GM19328 (cell line): ENCODE measurements around the gene PIGX.
"Not testable (repeated sequence)": the region's sequence is repeated elsewhere in the genome, so short reads cannot be mapped to it uniquely, and the experiment has no call there.

Experiments
- ATAC-seq: cut with Tn5 transposase; IDR thresholded peaks from one replicate; pipeline ENCODE4 v1.9.1; 2021; ENCODE audit warnings: mild to moderate bottlenecking, moderate library complexity; ENCODE audit not compliant: unreplicated experiment

The PIGX gene

GRCh38 chr3:196700801-196701200 is 11.4 kb upstream of the PIGX start:
- no peak for ATAC-seq

GRCh38 chr3:196706327-196706726 is 5.8 kb upstream of the PIGX start:
- ATAC-seq: no peak

GRCh38 chr3:196706731-196707130 is 5.4 kb upstream of the PIGX start:
- ATAC-seq: no peak

DNA sequence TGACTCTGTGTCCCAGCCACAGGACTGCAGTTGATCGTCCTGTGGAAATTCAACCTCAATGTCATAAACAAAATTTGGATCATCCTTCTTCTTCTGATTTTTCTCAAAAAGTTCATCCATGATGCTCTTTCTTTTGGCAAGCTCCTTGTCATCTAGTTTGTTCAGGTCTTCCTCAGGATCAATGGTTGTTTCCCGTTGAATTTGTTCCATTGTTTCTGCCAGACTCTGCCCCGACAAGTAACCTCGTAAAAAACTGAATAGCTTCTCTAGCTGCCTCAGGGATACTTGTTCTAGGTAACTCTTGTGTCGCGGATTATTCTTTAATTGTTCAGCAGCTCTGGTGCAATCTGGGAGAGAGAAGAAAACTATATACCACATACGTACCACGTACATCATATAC is 4.6 kb upstream of the PIGX start:
- ATAC-seq: no peak

DNA sequence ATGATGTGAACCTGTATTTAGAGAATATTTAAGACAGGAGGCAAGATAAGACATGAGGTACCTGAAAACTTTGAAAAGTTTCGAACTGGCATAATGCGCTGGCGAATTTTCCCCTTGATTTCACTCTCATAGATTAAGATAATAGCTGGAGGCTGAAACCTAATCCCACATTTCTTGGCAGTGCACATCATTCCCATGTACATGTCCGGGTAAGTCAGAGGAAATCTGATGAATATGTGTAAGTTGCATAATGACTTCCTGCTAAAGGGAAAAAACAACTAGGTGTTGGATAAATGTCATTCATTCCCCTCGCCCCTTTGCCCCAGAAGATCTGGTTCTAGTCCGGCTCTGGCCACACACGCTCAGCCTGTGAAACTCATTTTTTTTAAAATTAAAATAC is 3.7 kb upstream of the PIGX start:
- ATAC-seq: no peak

GRCh38 chr3:196712514-196713413 is 587 bp downstream of the PIGX start:
- peak; percentile 58 for ATAC-seq

GRCh38 chr3:196717162-196717561 is 5.0 kb downstream of the PIGX start:
- ATAC-seq: not testable (repeated sequence)

DNA sequence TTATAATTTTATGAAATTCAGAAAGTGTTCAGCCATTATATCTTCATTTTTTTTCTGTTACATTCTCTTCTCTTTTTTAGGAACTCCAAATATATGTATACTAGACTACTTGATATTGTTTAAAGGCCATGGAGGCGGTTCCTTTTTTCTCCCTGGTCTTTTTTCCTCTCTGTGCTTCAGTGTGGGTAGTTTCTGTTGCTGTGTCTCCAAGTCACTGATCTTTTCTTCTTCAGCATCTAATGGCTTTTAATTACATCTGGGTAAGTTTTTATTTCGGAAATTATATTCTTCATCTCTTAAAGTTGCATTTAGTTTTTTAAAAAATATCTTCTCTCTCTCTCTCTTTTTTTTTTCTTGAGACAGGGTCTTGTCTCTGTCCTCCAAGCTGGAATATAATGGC is 8.9 kb downstream of the PIGX start:
- no peak for ATAC-seq

- no peak for ATAC-seq
Observed at GRCh38 chr3:196726788-196727675, 14.9 kb downstream of the PIGX start.

- no peak for ATAC-seq
Observed at GRCh38 chr3:196735751-196736150, 23.6 kb downstream of the PIGX start.

DNA sequence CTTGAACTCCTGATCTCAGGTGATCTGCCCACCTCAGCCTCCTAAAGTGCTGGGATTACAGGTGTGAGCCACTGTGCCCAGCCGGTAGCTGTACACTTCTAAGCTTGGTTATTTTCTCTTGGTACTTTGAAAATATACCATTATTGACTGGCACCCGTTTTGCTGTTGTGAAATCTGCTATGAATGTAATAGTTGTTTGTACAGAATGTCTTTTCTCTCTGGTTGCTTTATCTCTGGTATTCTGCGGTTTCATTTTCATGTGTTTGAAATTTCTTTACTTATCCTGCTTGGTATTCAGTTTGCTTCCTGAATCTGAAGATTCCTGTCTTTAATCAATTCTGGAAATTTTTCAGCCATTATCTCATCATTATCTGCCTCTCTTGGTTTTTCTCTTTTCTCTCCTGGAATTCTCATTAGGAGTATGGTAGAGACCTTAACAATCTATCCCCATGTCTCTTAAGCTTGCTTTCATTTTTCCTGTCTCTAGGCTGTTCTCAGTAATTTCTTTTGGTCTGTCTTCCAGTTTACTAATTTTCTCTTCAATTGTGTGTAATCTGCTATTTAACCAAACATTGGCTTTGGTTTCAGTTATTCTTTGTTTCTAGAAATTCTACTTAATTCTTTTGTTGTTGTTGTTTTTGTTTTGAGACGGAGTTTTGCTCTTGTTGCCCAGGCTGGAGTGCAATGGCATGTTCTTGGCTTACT is 24.6 kb downstream of the PIGX start:
- ATAC-seq: no peak

DNA sequence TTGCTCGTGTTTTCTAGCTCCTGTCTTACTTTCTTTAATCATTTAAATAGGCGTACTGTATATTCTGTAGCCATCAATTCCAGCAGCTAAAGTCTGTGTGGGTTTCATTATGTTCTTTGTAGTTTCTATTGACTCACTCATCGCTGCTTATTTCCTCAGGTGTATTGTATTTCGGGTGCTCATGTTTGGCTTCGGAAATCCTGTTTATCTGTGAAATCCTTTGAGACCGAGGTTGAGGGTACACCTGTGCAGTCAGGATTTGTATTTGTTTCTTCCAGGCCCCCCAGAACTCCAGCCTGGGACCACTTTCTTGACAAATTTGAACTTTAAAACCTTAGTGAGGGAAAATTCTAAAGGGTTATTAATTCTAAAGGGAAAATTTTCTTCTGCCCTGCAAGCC is 25.5 kb downstream of the PIGX start:
- ATAC-seq: no peak

DNA sequence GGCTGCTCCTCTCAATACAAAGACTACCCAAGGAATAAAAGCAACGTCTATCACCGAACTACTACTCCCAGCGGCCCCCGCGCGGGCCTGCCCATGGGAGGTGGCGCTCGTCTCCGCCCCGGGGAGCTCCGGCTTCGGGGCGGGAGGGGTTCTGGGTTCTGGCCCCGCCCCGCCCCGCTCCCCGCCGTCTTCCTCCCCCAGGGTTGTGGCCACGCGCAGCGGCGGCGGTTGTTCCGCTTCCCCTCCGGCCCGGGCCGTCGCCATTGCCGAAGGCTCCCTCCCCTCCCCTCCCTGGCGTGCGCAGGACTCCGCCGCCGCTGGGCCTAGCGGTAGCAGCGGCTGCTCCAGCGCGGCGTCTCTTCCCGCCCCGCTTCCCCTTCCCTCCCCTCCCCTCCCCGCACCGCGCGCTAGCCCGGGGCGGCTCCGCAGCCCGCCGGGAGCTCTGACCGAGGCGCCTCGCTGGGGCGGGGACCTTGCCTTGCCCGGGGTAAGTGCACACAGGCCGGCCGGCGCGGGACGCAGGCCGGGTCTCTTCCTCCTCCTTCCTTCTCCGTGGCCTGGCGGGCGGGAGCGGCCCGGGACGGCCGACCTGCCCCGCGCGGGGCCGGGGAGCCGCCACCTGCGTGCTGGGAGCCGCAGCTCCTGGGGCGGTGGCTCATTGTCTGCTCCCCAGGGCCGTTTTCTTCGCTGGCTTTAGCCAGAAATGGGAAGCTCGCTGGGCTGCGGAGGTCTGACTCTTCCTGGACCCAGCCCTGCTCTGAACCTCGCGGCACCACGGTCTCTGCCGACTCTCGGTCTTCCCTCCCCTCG is 27.7 kb downstream of the PIGX start, which contains the start of gene PAK2:
TSS of gene PAK2 (plus strand) at position 187 of the 810 bp plus-strand sequence. CDS start 42,790 bp downstream, outside the sequence.
- ATAC-seq: peak; percentile 91

DNA sequence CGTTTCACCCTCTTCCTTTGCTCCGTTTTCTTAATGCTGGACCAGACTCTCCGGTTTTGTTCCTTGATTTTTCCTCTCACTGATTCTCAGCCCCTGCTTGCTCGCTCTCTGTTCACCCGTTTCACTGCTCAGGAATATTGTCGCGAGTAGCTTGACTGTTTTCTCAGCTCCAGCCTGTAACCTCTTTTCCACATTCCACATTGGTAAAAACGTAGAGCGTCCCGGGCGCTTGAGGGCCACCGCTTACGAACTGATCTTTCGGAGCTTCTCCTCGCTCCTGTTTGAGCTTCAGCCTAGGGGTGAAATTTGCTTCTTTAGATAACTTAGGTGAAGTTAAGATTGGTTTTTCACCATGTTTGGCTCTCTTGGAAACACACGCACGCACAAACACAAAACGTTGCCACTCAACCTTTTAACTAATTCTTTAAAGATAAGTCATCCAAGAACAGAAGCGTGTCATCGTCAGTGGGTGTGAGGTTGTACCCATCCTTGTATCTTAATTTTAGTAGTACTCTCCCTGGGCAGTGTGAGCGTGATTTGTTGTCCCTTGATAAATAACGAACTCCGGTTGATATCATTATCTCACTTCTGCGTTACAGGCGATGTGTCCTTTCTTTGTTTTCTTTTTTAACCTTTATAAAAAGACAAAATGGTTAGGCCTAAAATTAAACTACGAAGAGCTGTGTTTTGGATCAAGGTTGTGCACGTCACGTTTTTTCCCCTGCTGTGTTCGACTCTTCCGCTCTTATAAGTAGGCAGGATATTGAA is 28.5 kb downstream of the PIGX start:
- ATAC-seq: no peak

DNA sequence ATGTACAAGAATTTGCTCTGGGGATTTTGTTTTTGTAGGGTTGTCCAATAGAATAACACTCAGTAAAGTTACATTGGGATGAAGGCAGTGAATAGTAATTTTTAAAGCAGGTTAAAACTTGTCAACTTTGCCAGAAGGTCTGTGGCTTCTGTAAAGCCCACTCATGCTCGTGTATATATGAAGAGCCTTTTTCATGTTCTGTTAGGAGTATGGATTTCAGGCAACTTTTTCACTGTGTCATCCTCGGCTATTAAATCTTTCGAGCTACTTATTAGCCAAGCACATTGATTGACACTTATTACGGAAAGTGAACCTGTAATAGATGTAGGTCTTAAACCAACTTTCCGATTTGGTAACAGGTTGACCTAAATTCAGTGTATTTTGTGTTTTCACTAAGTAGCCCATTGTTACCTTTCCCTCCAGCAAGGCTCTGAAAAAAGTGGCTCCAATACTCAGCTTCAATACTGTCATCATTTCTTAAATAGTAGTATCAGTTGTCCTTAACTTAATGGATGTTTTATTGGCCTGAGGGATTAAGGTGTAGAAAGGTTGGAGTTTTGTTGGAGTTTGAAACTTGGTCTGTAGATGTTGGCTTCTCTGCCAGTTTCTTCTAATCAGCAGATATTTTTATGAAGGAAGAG is 29.2 kb downstream of the PIGX start:
- ATAC-seq: no peak

GRCh38 chr3:196743569-196743968 is 31.4 kb downstream of the PIGX start:
- not testable (repeated sequence) for ATAC-seq

DNA sequence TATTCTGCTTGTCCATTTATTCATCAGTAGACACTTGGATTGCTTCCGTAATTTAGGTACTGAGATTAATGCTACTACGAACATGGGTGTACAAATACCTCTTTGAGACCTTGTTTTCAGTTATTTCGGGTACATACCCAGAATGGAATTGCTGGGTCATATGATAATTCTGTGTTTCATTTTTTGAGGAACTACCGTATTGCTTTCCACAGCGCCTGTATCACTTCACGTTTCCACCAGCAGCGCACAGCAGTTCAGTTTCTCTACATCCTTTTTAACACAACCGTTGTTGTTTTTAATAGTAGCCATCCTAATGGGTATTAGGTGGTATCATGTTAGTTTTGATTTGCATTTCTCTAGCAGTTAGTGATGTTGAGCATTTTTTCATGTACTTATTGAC is 36.9 kb downstream of the PIGX start:
- no peak for ATAC-seq

DNA sequence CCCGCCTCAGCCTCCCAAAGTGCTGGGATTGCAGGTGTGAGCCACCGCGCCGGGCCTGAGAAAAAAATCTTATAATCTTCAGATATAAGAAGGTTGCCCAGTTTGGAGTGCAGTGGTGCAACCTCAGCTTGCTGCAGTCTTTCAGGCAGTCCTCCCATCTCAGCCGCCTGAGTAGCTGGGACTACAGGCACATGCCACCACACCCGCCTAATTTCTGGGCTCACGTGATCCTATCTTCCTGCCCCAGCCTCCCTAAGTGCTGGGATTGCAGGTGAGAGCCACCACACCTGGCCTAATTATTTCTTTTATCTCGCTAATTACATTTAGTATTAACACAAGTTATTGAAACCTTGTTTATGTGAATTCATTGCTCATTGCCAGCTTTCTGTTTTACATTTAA is 41.0 kb downstream of the PIGX start:
- no peak for ATAC-seq
